Bronchial epithelial cell (primary cell): ENCODE data around the gene NEDD4L. TPM values are rescaled to one million over a fixed set of nuclear protein-coding genes. Genes with fewer than 3 reads are reported as not detected.

Experiments used
- DNase-seq: peaks from one replicate; pipeline ENCODE4 v3.0.0-alpha.2; 2010; ENCODE audit warnings: low read depth
- FAIRE-seq: peaks from 2 replicates; lab custom pipeline; 2011; peaks lifted over from hg19 to GRCh38; lab: Jason Lieb, UNC
- H3K27me3 ChIP-seq: 2 replicates; pipeline ENCODE4 v1.5.1; 2011; ENCODE audit warnings: low read length; ENCODE audit not compliant: control insufficient read depth, insufficient read depth
- H3K36me3 ChIP-seq: 2 replicates; pipeline ENCODE4 v1.5.1; 2011; ENCODE audit warnings: low read length; ENCODE audit not compliant: control insufficient read depth, insufficient read depth
- H3K4me3 ChIP-seq: 2 replicates; pipeline ENCODE4 v1.5.1; 2011; ENCODE audit warnings: mild to moderate bottlenecking, low read depth, low read length, control low read depth
- total RNA-seq: library from RNA; depleted of rRNA; stranded (reverse); fragments of >200 nt; gene quantifications from 2 replicates; pipeline ENCODE4 v1.2.1, GENCODE V29; 2014
- TF ChIP-seq, protein P1 (sequence below): IDR thresholded peaks from 2 replicates; pipeline ENCODE4 v1.5.1; 2011; ENCODE audit warnings: mild to moderate bottlenecking, moderate library complexity, low read length, control low read depth, inconsistent platforms; ENCODE audit not compliant: insufficient read depth, severe bottlenecking

NEDD4L gene
- total RNA-seq, 1 donor from 2014 or later: 11.3 TPM

DNA sequence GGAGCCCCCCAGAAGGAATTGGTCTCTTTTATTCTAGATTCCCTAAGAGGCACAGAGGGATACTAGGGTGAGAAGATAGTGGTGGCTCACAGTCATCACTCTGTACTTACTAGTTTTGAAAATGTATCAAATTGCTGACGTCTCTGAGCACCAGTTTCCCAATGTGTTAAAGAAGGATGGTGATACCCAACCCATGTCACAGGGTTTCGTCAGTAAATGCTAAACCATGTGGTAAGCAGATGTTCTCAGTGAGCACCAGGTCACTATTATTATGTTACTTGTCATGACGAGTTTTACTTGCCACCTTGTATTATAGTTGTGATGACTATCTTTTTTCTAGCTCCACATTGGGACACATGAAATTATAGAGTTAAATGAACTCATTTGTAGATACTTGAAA, 54.7 kb downstream of the NEDD4L start:
- FAIRE-seq (no peak), DNase-seq (no peak)
- TF ChIP-seq, protein P1, sequence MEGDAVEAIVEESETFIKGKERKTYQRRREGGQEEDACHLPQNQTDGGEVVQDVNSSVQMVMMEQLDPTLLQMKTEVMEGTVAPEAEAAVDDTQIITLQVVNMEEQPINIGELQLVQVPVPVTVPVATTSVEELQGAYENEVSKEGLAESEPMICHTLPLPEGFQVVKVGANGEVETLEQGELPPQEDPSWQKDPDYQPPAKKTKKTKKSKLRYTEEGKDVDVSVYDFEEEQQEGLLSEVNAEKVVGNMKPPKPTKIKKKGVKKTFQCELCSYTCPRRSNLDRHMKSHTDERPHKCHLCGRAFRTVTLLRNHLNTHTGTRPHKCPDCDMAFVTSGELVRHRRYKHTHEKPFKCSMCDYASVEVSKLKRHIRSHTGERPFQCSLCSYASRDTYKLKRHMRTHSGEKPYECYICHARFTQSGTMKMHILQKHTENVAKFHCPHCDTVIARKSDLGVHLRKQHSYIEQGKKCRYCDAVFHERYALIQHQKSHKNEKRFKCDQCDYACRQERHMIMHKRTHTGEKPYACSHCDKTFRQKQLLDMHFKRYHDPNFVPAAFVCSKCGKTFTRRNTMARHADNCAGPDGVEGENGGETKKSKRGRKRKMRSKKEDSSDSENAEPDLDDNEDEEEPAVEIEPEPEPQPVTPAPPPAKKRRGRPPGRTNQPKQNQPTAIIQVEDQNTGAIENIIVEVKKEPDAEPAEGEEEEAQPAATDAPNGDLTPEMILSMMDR: no peak

GRCh38 chr18:58100154-58100553, 56.1 kb downstream of the NEDD4L start:
- TF ChIP-seq, protein P1: no peak

More for the DNA sequence above, 54.7 kb downstream of the NEDD4L start:
- Histone ChIP-seq H3K36me3 (no peaks in the 10 kb centered on the region), H3K27me3 (no peaks in the 10 kb centered on the region), H3K4me3 (no peak overlapping the region)

GRCh38 chr18:58101291-58101794, 57.3 kb downstream of the NEDD4L start:
- Histone ChIP-seq H3K4me3 (no peak overlapping the region), H3K27me3 (no peaks in the 10 kb centered on the region), H3K36me3 (no peaks in the 10 kb centered on the region)
- FAIRE-seq: no peak
- TF ChIP-seq, protein P1: no peak
- no peak for DNase-seq

More at GRCh38 chr18:58100154-58100553, 56.1 kb downstream of the NEDD4L start:
- H3K27me3 ChIP-seq: no peaks in the 10 kb centered on the region
- H3K36me3 ChIP-seq: no peaks in the 10 kb centered on the region
- DNase-seq (no peak), FAIRE-seq (peak; percentile 66)
- H3K4me3 ChIP-seq: no peak overlapping the region

DNA sequence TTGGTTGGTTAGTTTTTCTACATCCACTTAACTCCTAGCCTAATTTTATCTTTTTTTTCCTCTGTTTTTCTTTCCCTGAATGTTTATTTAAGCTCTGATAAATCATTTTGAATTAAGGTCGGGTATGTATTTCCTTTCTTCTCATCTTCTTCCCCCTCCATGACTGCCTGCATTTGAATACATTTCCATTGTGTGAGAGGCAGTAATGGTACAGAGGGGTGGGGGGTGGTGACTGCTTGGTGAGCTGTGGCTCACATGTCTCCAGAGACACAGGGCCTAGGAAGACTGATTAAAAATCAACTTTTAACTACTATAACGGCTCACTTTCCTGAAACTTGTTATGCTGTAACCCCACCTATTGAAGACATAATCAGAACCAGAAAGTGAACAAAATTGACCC, 58.0 kb downstream of the NEDD4L start:
- no peaks in the 10 kb centered on the region for H3K27me3 ChIP-seq
- H3K4me3 ChIP-seq: no peak overlapping the region
- TF ChIP-seq, protein P1: no peak
- FAIRE-seq (no peak), DNase-seq (no peak)
- H3K36me3 ChIP-seq: no peaks in the 10 kb centered on the region

DNA sequence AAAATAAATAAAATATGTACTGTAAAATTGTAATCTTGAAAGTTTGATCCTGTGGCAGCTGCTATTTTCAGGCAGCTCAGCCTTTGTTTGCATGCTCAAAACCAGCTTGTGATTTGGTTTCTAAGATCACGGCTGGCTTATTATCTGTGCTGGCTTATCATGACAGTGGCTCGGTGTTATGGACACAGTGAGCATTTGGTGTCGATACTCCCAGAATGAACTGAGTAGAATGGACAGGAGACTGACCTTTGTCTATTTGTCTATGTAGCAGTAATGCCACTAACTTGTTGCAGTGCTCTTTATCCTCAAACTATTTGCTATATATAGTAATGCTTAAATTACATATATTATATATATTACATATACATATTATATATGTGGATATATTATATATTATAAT, 58.8 kb downstream of the NEDD4L start:
- FAIRE-seq: no peak
- Histone ChIP-seq H3K4me3 (no peak overlapping the region), H3K36me3 (no peaks in the 10 kb centered on the region), H3K27me3 (no peaks in the 10 kb centered on the region)
- TF ChIP-seq, protein P1: no peak
- no peak for DNase-seq

GRCh38 chr18:58103339-58103985, 59.4 kb downstream of the NEDD4L start:
- no peaks in the 10 kb centered on the region for H3K27me3 ChIP-seq
- TF ChIP-seq, protein P1: no peak
- DNase-seq (no peak), FAIRE-seq (no peak)
- H3K4me3 ChIP-seq: no peak overlapping the region
- H3K36me3 ChIP-seq: no peaks in the 10 kb centered on the region
